GM13976 (cell line): ENCODE results near the gene TGFB1.

Source experiments
- DNase-seq: peaks from one replicate; pipeline ENCODE4 v3.0.0; 2012; ENCODE audit warnings: low spot score
- in situ Hi-C: fragments of 300-500 bp; cut with MboI; formaldehyde crosslinking; loops from one replicate; pipeline ENCODE4 v1.12.0; 2022; ENCODE audit warnings: low sequenced_read_pairs, mixed read lengths, inconsistent platforms; ENCODE audit not compliant: unreplicated experiment
- TF ChIP-seq, protein P1 (sequence below): IDR thresholded peaks from 2 replicates; pipeline ENCODE4 v1.5.1; 2012; ENCODE audit warnings: borderline replicate concordance, mild to moderate bottlenecking; ENCODE audit not compliant: insufficient read depth; ENCODE audit errors: extremely low read depth, missing control alignments, control extremely low read depth

Gene TGFB1

DNA sequence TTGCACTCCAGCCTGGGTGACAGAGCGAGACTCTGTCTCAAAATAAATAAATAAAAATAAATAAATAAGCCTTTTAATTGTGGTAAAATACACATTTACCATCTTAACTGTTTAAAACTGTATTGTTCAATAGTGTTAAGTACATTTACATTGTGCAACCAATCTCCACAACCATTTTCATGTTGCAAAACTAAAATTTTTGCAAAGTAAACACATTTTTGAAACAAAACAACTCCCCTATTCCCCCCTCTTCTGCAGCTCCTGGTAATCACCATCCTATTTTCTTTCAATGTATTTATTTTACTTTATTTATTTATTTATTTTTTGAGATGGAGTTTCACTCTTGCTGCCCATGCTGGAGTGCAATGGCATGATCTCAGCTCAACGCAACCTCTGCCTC lies 16.0 kb upstream of the TGFB1 start:
- TF ChIP-seq, protein P1, sequence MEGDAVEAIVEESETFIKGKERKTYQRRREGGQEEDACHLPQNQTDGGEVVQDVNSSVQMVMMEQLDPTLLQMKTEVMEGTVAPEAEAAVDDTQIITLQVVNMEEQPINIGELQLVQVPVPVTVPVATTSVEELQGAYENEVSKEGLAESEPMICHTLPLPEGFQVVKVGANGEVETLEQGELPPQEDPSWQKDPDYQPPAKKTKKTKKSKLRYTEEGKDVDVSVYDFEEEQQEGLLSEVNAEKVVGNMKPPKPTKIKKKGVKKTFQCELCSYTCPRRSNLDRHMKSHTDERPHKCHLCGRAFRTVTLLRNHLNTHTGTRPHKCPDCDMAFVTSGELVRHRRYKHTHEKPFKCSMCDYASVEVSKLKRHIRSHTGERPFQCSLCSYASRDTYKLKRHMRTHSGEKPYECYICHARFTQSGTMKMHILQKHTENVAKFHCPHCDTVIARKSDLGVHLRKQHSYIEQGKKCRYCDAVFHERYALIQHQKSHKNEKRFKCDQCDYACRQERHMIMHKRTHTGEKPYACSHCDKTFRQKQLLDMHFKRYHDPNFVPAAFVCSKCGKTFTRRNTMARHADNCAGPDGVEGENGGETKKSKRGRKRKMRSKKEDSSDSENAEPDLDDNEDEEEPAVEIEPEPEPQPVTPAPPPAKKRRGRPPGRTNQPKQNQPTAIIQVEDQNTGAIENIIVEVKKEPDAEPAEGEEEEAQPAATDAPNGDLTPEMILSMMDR = no peak
- no peak for DNase-seq
- in situ Hi-C loops = no loop called here

DNA sequence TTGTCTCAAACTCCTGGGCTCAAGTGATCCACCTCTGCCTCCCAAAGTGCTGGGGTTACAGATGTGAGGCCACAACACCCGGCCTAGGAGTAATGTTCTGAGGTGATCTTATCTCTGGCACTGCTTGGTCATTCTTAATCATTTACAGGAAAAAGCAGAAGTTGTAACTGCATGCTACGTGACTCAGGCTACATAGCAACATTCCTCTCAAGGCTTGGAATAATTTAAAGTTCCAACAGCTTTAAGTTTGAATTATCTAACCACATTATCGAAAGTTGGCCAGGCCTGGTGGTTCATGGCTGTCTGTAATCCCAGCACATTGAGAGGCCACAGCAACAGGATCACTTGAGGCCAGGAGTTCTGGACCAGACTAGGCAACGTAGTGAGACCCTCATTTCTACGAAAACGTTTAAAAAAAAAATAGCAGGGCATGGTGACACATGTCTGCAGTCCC lies 14.2 kb upstream of the TGFB1 start:
- in situ Hi-C loops = no loop called here
- TF ChIP-seq, protein P1 = no peak
- no peak for DNase-seq

DNA sequence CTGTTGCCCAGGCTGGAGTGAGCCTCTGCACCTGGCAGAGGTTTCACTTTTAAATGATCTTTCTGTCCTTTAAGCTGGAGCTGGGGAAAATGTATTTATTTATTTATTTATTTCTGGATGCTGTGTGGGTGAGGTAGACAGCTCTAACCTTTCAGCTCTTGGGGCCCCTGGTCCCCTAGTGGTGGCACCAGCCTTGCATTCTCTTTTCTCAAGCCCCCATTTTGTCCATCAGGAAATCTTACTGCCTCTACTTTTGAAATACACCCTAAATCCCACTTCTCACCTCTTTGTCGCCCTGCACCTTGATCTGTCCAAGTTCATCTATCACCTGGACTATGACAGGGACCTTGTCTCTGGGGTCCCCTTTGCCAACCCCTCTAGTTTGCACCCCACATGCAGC lies 12.4 kb upstream of the TGFB1 start:
- DNase-seq = no peak
- in situ Hi-C loops = no loop called here
- TF ChIP-seq, protein P1 = peak; percentile 26

DNA sequence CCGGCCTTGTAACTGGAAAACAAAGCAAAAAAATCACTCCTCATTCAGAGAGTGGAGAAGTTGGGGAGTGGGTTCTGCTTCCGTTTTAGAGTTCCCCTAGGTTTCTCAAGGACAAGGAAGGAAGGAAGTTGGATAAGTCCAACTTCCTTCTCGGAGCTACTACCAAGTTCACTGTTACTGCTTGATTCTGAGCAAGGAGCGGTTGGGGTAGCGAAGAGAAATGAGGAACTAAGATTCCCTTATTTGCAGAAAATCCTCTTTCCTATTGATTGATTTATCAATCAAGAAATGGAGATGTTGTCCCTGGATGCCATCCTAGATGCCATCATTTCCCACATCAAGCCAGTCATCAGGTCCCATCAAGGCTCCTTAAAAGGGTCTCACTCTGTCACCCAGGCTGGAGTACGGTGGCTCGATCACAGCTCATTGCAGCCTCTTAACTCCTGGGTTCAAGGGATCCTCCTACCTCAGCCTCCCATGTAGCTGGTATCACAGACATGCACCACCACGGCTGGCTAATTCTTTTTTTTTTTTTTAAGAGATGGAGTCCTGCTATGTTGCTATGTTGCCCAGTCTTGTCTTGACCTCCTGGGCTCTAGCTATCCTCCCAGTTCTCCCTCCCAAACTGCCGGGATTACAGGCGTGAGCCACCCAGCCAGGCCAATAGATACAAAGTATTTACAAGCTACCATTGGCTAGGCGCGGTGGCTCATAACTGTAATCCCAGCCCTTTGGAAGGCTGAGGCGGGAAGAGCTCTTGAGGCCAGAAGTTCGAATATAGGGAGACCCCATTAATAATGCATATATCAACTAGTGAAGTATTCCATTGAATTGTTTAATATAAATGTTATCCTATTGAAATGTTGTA lies 11.0 kb upstream of the TGFB1 start:
- no peak for DNase-seq
- TF ChIP-seq, protein P1 = no peak
- in situ Hi-C loops = no loop called here

DNA sequence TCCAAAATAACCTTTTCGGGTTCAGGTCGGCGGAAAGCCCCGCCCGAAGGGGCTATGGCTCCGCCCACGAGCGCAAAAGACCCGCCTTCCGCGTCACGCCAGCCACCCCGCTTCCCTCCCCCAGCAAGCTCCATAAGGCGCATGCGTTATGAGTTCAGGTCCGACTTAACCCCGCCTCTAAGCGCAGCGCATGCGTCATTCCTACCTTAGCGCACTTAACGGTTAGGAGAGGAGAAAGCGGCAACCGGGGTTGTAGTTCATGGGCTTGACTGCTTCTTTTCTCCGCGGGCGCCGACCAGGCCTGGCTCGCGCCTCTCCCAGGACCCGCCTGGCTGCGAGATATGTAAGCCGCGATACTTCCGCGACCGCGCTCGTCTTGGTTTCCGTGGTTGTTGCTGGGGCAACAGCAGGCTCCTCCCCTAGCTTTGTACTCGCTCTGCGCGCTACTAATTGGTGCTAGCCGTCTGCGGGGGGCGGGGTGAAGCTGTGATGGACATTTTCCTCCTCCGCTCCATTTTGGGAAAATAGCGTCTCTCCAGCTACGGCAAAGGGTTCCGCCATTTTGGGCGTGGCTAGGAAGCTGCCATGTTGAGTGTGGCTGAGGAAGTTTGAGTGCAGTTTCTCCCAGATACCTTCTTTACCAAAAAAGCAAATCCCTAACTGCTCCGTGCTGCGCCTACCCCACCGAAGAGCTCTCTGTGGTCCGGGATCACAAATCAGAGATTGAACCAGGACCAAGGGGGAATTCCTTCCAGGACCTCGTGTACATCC lies 10.2 kb upstream of the TGFB1 start, which contains the start of gene B9D2:
TSS of gene B9D2 (minus strand) at position 397 of the 771 bp plus-strand sequence. CDS start 630 bp downstream, outside the sequence.
- TF ChIP-seq, protein P1 = no peak
- peak; percentile 96 for DNase-seq
- in situ Hi-C loops = no loop called here

DNA sequence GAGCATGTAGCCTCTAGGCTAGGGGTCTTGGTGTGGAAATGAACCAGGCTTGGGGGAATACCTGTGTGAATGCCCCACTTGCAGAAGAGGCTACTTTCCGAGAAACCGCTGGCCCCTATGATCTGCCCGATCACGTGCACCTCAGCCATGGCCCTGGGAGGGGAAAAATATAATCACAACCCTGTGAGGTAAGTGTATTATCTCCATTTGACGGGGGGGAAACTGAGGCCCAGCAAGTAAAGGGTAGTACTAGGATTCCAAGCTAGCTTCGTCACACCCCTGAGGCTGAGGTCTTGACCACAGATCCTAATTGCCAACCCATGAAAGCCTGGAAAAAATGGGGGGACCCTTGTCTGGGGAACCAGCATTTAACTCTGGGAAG lies 9.6 kb upstream of the TGFB1 start:
- no peak for DNase-seq
- in situ Hi-C loops = no loop called here
- TF ChIP-seq, protein P1 = no peak
